Stimulated activated naive CD8-positive, alpha-beta T cell treated with anti-CD3 and anti-CD28 coated beads, Interleukin-15, Interleukin-2, amounts not matched to agents 100 ng/mL and 50 ng/mL, for 24 hours (primary cell): ENCODE measurements around the gene LRRC15.

ENCODE experiments used
- H3K27ac Mint-ChIP-seq: one replicate; pipeline ENCODE4 v1.8.0; 2021; ENCODE audit warnings: mild to moderate bottlenecking, mixed read lengths
- H3K27me3 Mint-ChIP-seq: one replicate; pipeline ENCODE4 v1.8.0; 2021; ENCODE audit warnings: mixed read lengths
- H3K36me3 Mint-ChIP-seq: one replicate; pipeline ENCODE4 v1.8.0; 2021; ENCODE audit warnings: low read depth, mixed read lengths
- H3K4me1 Mint-ChIP-seq: one replicate; pipeline ENCODE4 v1.8.0; 2021; ENCODE audit warnings: low read depth, mixed read lengths
- H3K4me3 Mint-ChIP-seq: one replicate; pipeline ENCODE4 v1.8.0; 2021; ENCODE audit warnings: mild to moderate bottlenecking, mixed read lengths
- H3K9me3 Mint-ChIP-seq: one replicate; pipeline ENCODE4 v1.8.0; 2021; ENCODE audit warnings: mixed read lengths

LRRC15 gene

GRCh38 chr3:194313560-194314387 is 55.8 kb downstream of the LRRC15 start:
- H3K4me1 Mint-ChIP-seq = peaks cover 10% of the 10 kb centered on the region
- H3K36me3 Mint-ChIP-seq = no peaks in the 10 kb centered on the region
- no peaks in the 10 kb centered on the region for H3K9me3 Mint-ChIP-seq
- no peak overlapping the region for H3K27ac Mint-ChIP-seq
- H3K4me3 Mint-ChIP-seq = no peak overlapping the region
- peaks cover 43% of the 10 kb centered on the region for H3K27me3 Mint-ChIP-seq

- Mint-ChIP-seq H3K4me3 (no peak overlapping the region), H3K36me3 (no peaks in the 10 kb centered on the region), H3K9me3 (no peaks in the 10 kb centered on the region), H3K27me3 (peaks cover 45% of the 10 kb centered on the region), H3K4me1 (peaks cover 16% of the 10 kb centered on the region), H3K27ac (no peak overlapping the region)
Measured at GRCh38 chr3:194312743-194313281, 56.7 kb downstream of the LRRC15 start.

- H3K27me3 Mint-ChIP-seq = peaks cover 39% of the 10 kb centered on the region
- H3K27ac Mint-ChIP-seq = no peak overlapping the region
- H3K4me1 Mint-ChIP-seq = peaks cover 22% of the 10 kb centered on the region
Measured at GRCh38 chr3:194312186-194312742, 57.3 kb downstream of the LRRC15 start.

GRCh38 chr3:194311000-194311399 is 58.5 kb downstream of the LRRC15 start:
- H3K27ac Mint-ChIP-seq = no peak overlapping the region
- H3K36me3 Mint-ChIP-seq = no peaks in the 10 kb centered on the region
- no peaks in the 10 kb centered on the region for H3K9me3 Mint-ChIP-seq
- H3K4me3 Mint-ChIP-seq = no peak overlapping the region
- H3K4me1 Mint-ChIP-seq = peaks cover 35% of the 10 kb centered on the region
- peaks cover 29% of the 10 kb centered on the region for H3K27me3 Mint-ChIP-seq

More at GRCh38 chr3:194312186-194312742, 57.3 kb downstream of the LRRC15 start:
- Mint-ChIP-seq H3K9me3 (no peaks in the 10 kb centered on the region), H3K36me3 (no peaks in the 10 kb centered on the region), H3K4me3 (no peak overlapping the region)

GRCh38 chr3:194310060-194310835 is 59.3 kb downstream of the LRRC15 start:
- Mint-ChIP-seq H3K27ac (no peak overlapping the region), H3K27me3 (peaks cover 27% of the 10 kb centered on the region), H3K4me1 (peaks cover 38% of the 10 kb centered on the region), H3K4me3 (no peak overlapping the region), H3K36me3 (no peaks in the 10 kb centered on the region), H3K9me3 (no peaks in the 10 kb centered on the region)

GRCh38 chr3:194308601-194309449 is 60.7 kb downstream of the LRRC15 start:
- H3K4me1 Mint-ChIP-seq = peaks cover 39% of the 10 kb centered on the region
- no peaks in the 10 kb centered on the region for H3K36me3 Mint-ChIP-seq
- H3K9me3 Mint-ChIP-seq = peaks cover 5% of the 10 kb centered on the region
- H3K27me3 Mint-ChIP-seq = peaks cover 18% of the 10 kb centered on the region
- H3K27ac Mint-ChIP-seq = no peak overlapping the region
- H3K4me3 Mint-ChIP-seq = no peak overlapping the region

GRCh38 chr3:194307849-194308248 is 61.7 kb downstream of the LRRC15 start:
- H3K4me1 Mint-ChIP-seq = peaks cover 39% of the 10 kb centered on the region
- H3K27ac Mint-ChIP-seq = no peak overlapping the region
- H3K9me3 Mint-ChIP-seq = peaks cover 5% of the 10 kb centered on the region

GRCh38 chr3:194306771-194307640 is 62.5 kb downstream of the LRRC15 start:
- Mint-ChIP-seq H3K4me1 (peaks cover 39% of the 10 kb centered on the region), H3K9me3 (peaks cover 5% of the 10 kb centered on the region), H3K27me3 (peaks cover 12% of the 10 kb centered on the region), H3K27ac (no peak overlapping the region), H3K36me3 (no peaks in the 10 kb centered on the region), H3K4me3 (peak overlapping the region; percentile 46)

More at GRCh38 chr3:194307849-194308248, 61.7 kb downstream of the LRRC15 start:
- Mint-ChIP-seq H3K36me3 (no peaks in the 10 kb centered on the region), H3K4me3 (no peak overlapping the region), H3K27me3 (peaks cover 18% of the 10 kb centered on the region)

- H3K27me3 Mint-ChIP-seq = peaks cover 12% of the 10 kb centered on the region
- no peak overlapping the region for H3K27ac Mint-ChIP-seq
- peaks cover 5% of the 10 kb centered on the region for H3K9me3 Mint-ChIP-seq
Measured at GRCh38 chr3:194306109-194306686, 63.3 kb downstream of the LRRC15 start.

GRCh38 chr3:194305356-194306108 is 64.0 kb downstream of the LRRC15 start:
- Mint-ChIP-seq H3K36me3 (no peaks in the 10 kb centered on the region), H3K9me3 (peaks cover 5% of the 10 kb centered on the region), H3K27ac (no peak overlapping the region), H3K4me3 (no peak overlapping the region), H3K27me3 (peaks cover 8% of the 10 kb centered on the region), H3K4me1 (peaks cover 39% of the 10 kb centered on the region)

More at GRCh38 chr3:194306109-194306686, 63.3 kb downstream of the LRRC15 start:
- Mint-ChIP-seq H3K4me1 (peaks cover 39% of the 10 kb centered on the region), H3K36me3 (no peaks in the 10 kb centered on the region), H3K4me3 (peak overlapping the region; percentile 46)
